Liver (tissue), 9 donors: Measurements from ENCODE around the gene NOP14. TPM values are rescaled to one million over a fixed set of nuclear protein-coding genes. Genes with fewer than 3 reads are reported as not detected.
"Not testable (repeated sequence)": the region's sequence is repeated elsewhere in the genome, so short reads cannot be mapped to it uniquely, and the experiment has no call there.

Source experiments
- DNase-seq: peaks from one replicate; pipeline ENCODE4 v3.0.0-alpha.2; 2017; ENCODE audit warnings: low spot score
- H3K27ac ChIP-seq, 2 donors: one replicate each; pipeline ENCODE4 v1.7.0; 2013; ENCODE audit warnings: inconsistent platforms in 2 of 2, low read length in 2 of 2, control low read depth in 1 of 2, low read depth in 1 of 2, mild to moderate bottlenecking in 1 of 2
- H3K27me3 ChIP-seq, 4 donors: one replicate each; pipeline versions ENCODE4 v1.6.1 to v1.7.0; 2013; ENCODE audit warnings: low read length in 3 of 4, inconsistent platforms in 1 of 4, mild to moderate bottlenecking in 1 of 4, moderate library complexity in 1 of 4; ENCODE audit not compliant: control insufficient read depth in 4 of 4, insufficient read depth in 4 of 4
- H3K36me3 ChIP-seq, 4 donors: one replicate each; pipeline versions ENCODE4 v1.6.1 to v1.7.0; 2013; ENCODE audit warnings: low read length in 3 of 4, mild to moderate bottlenecking in 3 of 4, low read depth in 1 of 4, moderate library complexity in 1 of 4; ENCODE audit not compliant: control insufficient read depth in 4 of 4, insufficient read depth in 3 of 4
- H3K4me1 ChIP-seq, 4 donors: one replicate each; pipeline versions ENCODE4 v1.6.1 to v1.7.0; 2013; ENCODE audit warnings: low read length in 3 of 4, mild to moderate bottlenecking in 3 of 4, moderate library complexity in 1 of 4; ENCODE audit not compliant: control insufficient read depth in 4 of 4, insufficient read depth in 4 of 4
- H3K4me3 ChIP-seq, 3 donors: one replicate each; pipeline versions ENCODE4 v1.6.1 to v1.7.0; 2013; ENCODE audit warnings: low read length in 3 of 3, control low read depth in 1 of 3, low read depth in 1 of 3, mild to moderate bottlenecking in 1 of 3
- H3K9ac ChIP-seq, 2 donors: one replicate each; pipeline ENCODE4 v1.7.0; 2013; ENCODE audit warnings: low read length in 2 of 2, mild to moderate bottlenecking in 2 of 2, moderate library complexity in 2 of 2, control low read depth in 1 of 2, low read depth in 1 of 2
- H3K9me3 ChIP-seq, 4 donors: one replicate each; pipeline versions ENCODE4 v1.6.1 to v1.7.0; 2013; ENCODE audit warnings: low read length in 3 of 4; ENCODE audit not compliant: control insufficient read depth in 4 of 4
- FOXA2 ChIP-seq: IDR thresholded peaks from 2 replicates; pipeline ENCODE4 v1.6.1; 2016; ENCODE audit warnings: antibody characterized with exemption
- GABPA ChIP-seq, 2 donors: IDR thresholded peaks in 1 of 2; conservative IDR thresholded peaks in 1 of 2; 2 replicates each; pipeline ENCODE4 v1.6.1; 2016; ENCODE audit warnings: antibody characterized with exemption in 2 of 2, mild to moderate bottlenecking in 1 of 2, moderate library complexity in 1 of 2
- HNF4G ChIP-seq: IDR thresholded peaks from 2 replicates; pipeline ENCODE4 v1.6.1; 2016; ENCODE audit warnings: antibody characterized with exemption
- JUND ChIP-seq, 2 donors: IDR thresholded peaks; 2 replicates each; pipeline ENCODE4 v1.6.1; 2016; ENCODE audit warnings: antibody characterized with exemption in 2 of 2
- NR2F2 ChIP-seq: IDR thresholded peaks from 2 replicates; pipeline ENCODE4 v1.6.1; 2016; ENCODE audit warnings: antibody characterized with exemption
- RAD21 ChIP-seq, 2 donors: IDR thresholded peaks; 2 replicates each; pipeline ENCODE4 v1.6.1; 2016; ENCODE audit warnings: antibody characterized with exemption in 2 of 2, mild to moderate bottlenecking in 2 of 2
- RXRA ChIP-seq, 2 donors: IDR thresholded peaks; 2 replicates each; pipeline ENCODE4 v1.6.1; 2017 to 2018; ENCODE audit warnings: antibody characterized with exemption in 2 of 2, mild to moderate bottlenecking in 1 of 2
- SP1 ChIP-seq: IDR thresholded peaks from 2 replicates; pipeline ENCODE4 v1.6.1; 2018; ENCODE audit warnings: antibody characterized with exemption, mild to moderate bottlenecking
- TAF1 ChIP-seq: conservative IDR thresholded peaks from 2 replicates; pipeline ENCODE4 v1.6.1; 2016; ENCODE audit warnings: antibody characterized with exemption, mild to moderate bottlenecking
- YY1 ChIP-seq: IDR thresholded peaks from 2 replicates; pipeline ENCODE4 v1.6.1; 2016; ENCODE audit warnings: antibody characterized with exemption, mild to moderate bottlenecking
- WGBS: extraction: QIAGEN DNeasy Blood & Tissue Kit; methylation state at CpG from one replicate; pipeline ENCODE4 v1.1.7; 2013; 5-methylcytosine and 5-hydroxymethylcytosine counted together
- polyA plus RNA-seq, 2 donors: library from polyadenylated mRNA; stranded (reverse) in 1 of 2; unstranded in 1 of 2; fragments of 200-250 nt in 1 of 2; fragments of >200 nt in 1 of 2; fragmentation: Nextera tagmentation in 1 of 2; extraction: Ambion mirVana in 1 of 2; gene quantifications; one replicate each; pipeline versions ENCODE4 v1.2.1 to v1.2.3, GENCODE V29; 2013 to 2015
- total RNA-seq, 2 donors: library from RNA; depleted of rRNA; stranded (reverse); fragments of >200 nt; gene quantifications; one replicate each; pipeline ENCODE4 v1.2.3, GENCODE V29; 2014
- TF ChIP-seq, protein P1 (sequence below): IDR thresholded peaks from 2 replicates; pipeline ENCODE4 v1.6.1; 2016; ENCODE audit warnings: antibody characterized with exemption
- TF ChIP-seq, protein P2 (sequence below): IDR thresholded peaks from 2 replicates; pipeline ENCODE4 v1.6.1; 2016; ENCODE audit warnings: antibody characterized with exemption
- TF ChIP-seq, protein P3 (sequence below): IDR thresholded peaks from 2 replicates; pipeline ENCODE4 v1.6.1; 2016; ENCODE audit warnings: antibody characterized with exemption, mild to moderate bottlenecking
- TF ChIP-seq, protein P4 (sequence below): IDR thresholded peaks from 2 replicates; pipeline ENCODE4 v1.6.1; 2016; ENCODE audit warnings: antibody characterized with exemption
- TF ChIP-seq, protein P5 (sequence below): fragments of 150-350 bp; IDR thresholded peaks from 2 replicates; pipeline ENCODE4 v1.5.1; 2017; ENCODE audit warnings: improper control_type of control experiment, low read depth, low read length; ENCODE audit not compliant: missing input control
- donor health status: healthy.
- donor health status: healthy.
- donor health status: healthy.
- donor health status: healthy.
- donor health status: healthy.

The NOP14 gene
- total and polyA plus RNA-seq, 4 donors, result 10.5 to 22.9 (median 14.4) TPM

DNA sequence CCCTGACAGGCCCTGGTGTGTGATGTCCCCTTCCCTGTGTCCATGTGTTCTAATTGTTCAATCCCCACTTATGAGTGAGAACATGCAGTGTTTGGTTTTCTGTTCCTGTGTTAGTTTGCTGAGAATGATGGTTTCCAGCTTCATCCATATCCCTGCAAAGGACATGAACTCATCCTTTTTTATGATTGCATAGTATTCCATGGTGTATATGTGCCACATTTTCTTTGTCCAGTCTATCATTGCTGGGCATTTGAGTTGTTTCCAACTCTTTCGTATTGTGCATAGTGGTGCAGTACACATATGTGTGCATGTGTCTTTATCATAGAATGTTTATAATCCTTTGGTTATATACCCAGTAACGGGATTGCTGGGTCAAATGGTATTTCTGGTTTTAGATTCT, 46.5 kb downstream of the NOP14 start:
- not testable (repeated sequence) for H3K4me1 ChIP-seq, H3K27ac ChIP-seq, H3K27me3 ChIP-seq, H3K4me3 ChIP-seq, DNase-seq, H3K9ac ChIP-seq, H3K9me3 ChIP-seq
- H3K36me3 ChIP-seq, result peaks cover 5 to 24% (median 16%) of the 10 kb centered on the region in 4 donors
- WGBS, result 96% methylated on average over 2 of the region's 2 CpGs

DNA sequence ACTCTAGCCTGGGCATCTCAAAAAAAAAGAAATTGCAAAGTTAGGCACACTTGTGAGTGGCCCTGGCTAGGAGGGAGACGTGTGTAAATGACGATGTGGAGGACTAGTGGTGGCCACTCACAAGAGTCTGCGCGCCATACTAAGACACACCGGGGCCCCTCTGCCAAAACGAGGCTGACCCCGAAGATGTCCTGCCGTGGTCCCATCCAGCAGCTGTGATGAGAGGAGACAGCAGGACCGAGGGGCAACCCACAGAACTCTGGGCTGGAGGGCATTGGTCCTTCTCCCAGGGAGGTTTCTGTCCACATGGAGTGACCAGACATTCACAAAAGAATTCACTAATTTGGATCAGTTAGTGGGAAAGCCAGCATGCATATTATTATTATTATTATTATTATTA, 47.4 kb downstream of the NOP14 start:
- H3K9me3 ChIP-seq, result no peaks in the 10 kb centered on the region
- no peak overlapping the region for H3K27ac ChIP-seq
- H3K36me3 ChIP-seq, result peaks cover 5 to 29% (median 18%) of the 10 kb centered on the region in 4 donors
- no peaks in the 10 kb centered on the region for H3K27me3 ChIP-seq
- no peaks in the 10 kb centered on the region for H3K4me1 ChIP-seq
- no peak for DNase-seq
- WGBS, result 85% methylated on average over 9 of the region's 9 CpGs
- no peak overlapping the region for H3K4me3 ChIP-seq
- no peak overlapping the region for H3K9ac ChIP-seq
- no peak for TF ChIP-seq GABPA (IDR thresholded peaks at IDR 0.05 in 1 of 2, conservative IDR thresholded peaks at IDR 0.05 in 1 of 2)
- no peak for TF ChIP-seq SP1
- TF ChIP-seq FOXA2, result no peak
- TF ChIP-seq NR2F2, result no peak
- TF ChIP-seq JUND (IDR thresholded peaks at IDR 0.05), result no peak
- TF ChIP-seq RAD21 (IDR thresholded peaks at IDR 0.05), result no peak
- TF ChIP-seq HNF4G, result no peak
- TF ChIP-seq RXRA (IDR thresholded peaks at IDR 0.05), result no peak
- TF ChIP-seq, protein P1, sequence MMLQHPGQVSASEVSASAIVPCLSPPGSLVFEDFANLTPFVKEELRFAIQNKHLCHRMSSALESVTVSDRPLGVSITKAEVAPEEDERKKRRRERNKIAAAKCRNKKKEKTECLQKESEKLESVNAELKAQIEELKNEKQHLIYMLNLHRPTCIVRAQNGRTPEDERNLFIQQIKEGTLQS, result no peak
- TF ChIP-seq, protein P2, sequence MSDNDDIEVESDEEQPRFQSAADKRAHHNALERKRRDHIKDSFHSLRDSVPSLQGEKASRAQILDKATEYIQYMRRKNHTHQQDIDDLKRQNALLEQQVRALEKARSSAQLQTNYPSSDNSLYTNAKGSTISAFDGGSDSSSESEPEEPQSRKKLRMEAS, result no peak

DNA sequence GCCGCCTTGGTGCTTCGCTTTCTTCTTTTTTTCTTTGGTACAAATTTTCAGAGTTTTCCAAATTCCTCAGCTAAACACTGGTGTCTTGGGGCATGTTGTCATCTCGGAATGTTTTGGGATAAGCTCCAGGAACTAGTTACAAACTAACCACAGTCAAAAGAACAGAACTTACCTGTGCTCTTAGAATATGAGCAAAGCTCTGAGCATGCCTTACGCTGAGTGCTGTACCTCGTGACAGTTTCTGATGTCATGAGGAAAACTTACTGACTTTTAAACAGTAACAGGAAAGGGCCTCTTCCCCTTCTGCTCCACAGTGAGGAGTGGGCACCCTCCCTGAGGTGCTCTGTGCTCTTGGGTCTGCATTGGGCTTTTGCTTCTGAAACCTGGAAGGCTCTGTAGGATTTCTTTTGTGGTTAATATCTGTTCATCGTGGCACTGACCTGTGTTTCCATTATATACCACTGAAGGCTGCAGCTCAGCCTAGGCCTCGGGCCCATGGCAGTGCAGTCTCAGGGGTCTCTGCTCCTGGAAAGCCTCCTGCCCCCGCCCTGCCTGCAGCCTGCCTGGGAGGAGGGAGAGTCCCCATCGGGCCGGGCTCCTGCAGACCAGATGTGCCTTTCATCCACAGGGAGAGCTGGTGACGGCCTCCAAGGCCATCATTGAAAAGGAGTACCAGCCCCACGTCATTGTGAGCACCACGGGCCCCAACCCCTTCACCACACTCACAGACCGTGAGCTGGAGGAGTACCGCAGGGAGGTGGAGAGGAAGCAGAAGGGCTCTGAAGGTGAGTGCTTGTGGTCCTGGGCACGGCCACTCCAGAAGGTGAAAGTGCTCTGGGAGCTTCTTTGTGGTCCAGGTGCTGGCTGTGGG, 48.7 kb downstream of the NOP14 start:
- WGBS, result 85% methylated on average over 16 of the region's 16 CpGs
- H3K36me3 ChIP-seq, result peaks cover 5 to 32% (median 22%) of the 10 kb centered on the region in 4 donors
- H3K9ac ChIP-seq, result no peak overlapping the region
- no peaks in the 10 kb centered on the region for H3K9me3 ChIP-seq
- DNase-seq, result no peak
- no peaks in the 10 kb centered on the region for H3K27me3 ChIP-seq
- H3K4me3 ChIP-seq, result no peak overlapping the region
- no peak overlapping the region for H3K27ac ChIP-seq
- TF ChIP-seq YY1 (no peak), TAF1 (no peak), GABPA (IDR thresholded peaks at IDR 0.05 in 1 of 2, conservative IDR thresholded peaks at IDR 0.05 in 1 of 2) (no peak)
- TF ChIP-seq, protein P3, sequence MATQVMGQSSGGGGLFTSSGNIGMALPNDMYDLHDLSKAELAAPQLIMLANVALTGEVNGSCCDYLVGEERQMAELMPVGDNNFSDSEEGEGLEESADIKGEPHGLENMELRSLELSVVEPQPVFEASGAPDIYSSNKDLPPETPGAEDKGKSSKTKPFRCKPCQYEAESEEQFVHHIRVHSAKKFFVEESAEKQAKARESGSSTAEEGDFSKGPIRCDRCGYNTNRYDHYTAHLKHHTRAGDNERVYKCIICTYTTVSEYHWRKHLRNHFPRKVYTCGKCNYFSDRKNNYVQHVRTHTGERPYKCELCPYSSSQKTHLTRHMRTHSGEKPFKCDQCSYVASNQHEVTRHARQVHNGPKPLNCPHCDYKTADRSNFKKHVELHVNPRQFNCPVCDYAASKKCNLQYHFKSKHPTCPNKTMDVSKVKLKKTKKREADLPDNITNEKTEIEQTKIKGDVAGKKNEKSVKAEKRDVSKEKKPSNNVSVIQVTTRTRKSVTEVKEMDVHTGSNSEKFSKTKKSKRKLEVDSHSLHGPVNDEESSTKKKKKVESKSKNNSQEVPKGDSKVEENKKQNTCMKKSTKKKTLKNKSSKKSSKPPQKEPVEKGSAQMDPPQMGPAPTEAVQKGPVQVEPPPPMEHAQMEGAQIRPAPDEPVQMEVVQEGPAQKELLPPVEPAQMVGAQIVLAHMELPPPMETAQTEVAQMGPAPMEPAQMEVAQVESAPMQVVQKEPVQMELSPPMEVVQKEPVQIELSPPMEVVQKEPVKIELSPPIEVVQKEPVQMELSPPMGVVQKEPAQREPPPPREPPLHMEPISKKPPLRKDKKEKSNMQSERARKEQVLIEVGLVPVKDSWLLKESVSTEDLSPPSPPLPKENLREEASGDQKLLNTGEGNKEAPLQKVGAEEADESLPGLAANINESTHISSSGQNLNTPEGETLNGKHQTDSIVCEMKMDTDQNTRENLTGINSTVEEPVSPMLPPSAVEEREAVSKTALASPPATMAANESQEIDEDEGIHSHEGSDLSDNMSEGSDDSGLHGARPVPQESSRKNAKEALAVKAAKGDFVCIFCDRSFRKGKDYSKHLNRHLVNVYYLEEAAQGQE, result no peak
- TF ChIP-seq, protein P2, result no peak
- TF ChIP-seq, protein P4, sequence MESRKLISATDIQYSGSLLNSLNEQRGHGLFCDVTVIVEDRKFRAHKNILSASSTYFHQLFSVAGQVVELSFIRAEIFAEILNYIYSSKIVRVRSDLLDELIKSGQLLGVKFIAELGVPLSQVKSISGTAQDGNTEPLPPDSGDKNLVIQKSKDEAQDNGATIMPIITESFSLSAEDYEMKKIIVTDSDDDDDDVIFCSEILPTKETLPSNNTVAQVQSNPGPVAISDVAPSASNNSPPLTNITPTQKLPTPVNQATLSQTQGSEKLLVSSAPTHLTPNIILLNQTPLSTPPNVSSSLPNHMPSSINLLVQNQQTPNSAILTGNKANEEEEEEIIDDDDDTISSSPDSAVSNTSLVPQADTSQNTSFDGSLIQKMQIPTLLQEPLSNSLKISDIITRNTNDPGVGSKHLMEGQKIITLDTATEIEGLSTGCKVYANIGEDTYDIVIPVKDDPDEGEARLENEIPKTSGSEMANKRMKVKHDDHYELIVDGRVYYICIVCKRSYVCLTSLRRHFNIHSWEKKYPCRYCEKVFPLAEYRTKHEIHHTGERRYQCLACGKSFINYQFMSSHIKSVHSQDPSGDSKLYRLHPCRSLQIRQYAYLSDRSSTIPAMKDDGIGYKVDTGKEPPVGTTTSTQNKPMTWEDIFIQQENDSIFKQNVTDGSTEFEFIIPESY, result no peak
- TF ChIP-seq, protein P5, sequence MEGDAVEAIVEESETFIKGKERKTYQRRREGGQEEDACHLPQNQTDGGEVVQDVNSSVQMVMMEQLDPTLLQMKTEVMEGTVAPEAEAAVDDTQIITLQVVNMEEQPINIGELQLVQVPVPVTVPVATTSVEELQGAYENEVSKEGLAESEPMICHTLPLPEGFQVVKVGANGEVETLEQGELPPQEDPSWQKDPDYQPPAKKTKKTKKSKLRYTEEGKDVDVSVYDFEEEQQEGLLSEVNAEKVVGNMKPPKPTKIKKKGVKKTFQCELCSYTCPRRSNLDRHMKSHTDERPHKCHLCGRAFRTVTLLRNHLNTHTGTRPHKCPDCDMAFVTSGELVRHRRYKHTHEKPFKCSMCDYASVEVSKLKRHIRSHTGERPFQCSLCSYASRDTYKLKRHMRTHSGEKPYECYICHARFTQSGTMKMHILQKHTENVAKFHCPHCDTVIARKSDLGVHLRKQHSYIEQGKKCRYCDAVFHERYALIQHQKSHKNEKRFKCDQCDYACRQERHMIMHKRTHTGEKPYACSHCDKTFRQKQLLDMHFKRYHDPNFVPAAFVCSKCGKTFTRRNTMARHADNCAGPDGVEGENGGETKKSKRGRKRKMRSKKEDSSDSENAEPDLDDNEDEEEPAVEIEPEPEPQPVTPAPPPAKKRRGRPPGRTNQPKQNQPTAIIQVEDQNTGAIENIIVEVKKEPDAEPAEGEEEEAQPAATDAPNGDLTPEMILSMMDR, result no peak
- peaks cover 0 to 6% (median 2%) of the 10 kb centered on the region in 4 donors for H3K4me1 ChIP-seq
